Neural cell (in vitro differentiated cells): ENCODE data around the gene DNAJB8. TPM values are rescaled to one million over a fixed set of nuclear protein-coding genes. Genes with fewer than 3 reads are reported as not detected.

Experiments
- H2AFZ ChIP-seq: fragments of 200-600, 300-800 bp; sonication (generic), shearing (Covaris generic); 2 replicates; pipeline ENCODE4 v1.6.0; 2014; ENCODE audit warnings: low read depth, mild to moderate bottlenecking, antibody characterized with exemption, low read length, moderate library complexity
- H3F3A ChIP-seq: fragments of 200-600 bp; shearing (Covaris generic); 2 replicates; pipeline ENCODE4 v1.6.1; 2016; ENCODE audit warnings: mild to moderate bottlenecking, moderate library complexity, mixed read lengths, antibody characterized with exemption, low read length; ENCODE audit not compliant: insufficient read depth, poor library complexity, severe bottlenecking
- H3K27ac ChIP-seq: fragments of 200-600, 300-800 bp; sonication (generic), shearing (Covaris generic); 2 replicates; pipeline ENCODE4 v1.5.1; 2014; ENCODE audit warnings: mild to moderate bottlenecking, low read length, moderate library complexity
- H3K27me3 ChIP-seq: fragments of 300-800, 200-600 bp; sonication (generic), shearing (Covaris generic); 2 replicates; pipeline ENCODE4 v1.6.0; 2014; ENCODE audit warnings: mild to moderate bottlenecking, low read depth, low read length, moderate library complexity; ENCODE audit not compliant: insufficient read depth
- H3K36me3 ChIP-seq: fragments of 300-800, 200-600 bp; sonication (generic), shearing (Covaris generic); 2 replicates; pipeline ENCODE4 v1.5.1; 2014; ENCODE audit warnings: mild to moderate bottlenecking, antibody characterized with exemption, low read length, moderate library complexity; ENCODE audit not compliant: insufficient read depth
- H3K4me2 ChIP-seq: fragments of 300-800, 200-600 bp; sonication (generic), shearing (Covaris generic); 2 replicates; pipeline ENCODE4 v1.6.0; 2014; ENCODE audit warnings: mild to moderate bottlenecking, low read length
- H3K4me3 ChIP-seq: fragments of 300-800, 200-600 bp; sonication (generic), shearing (Covaris generic); 2 replicates; pipeline ENCODE4 v1.5.1; 2014; ENCODE audit warnings: mild to moderate bottlenecking, low read length, moderate library complexity
- H3K79me2 ChIP-seq: fragments of 200-600 bp; shearing (Covaris generic); replicated peaks from 2 replicates; pipeline ENCODE4 v1.6.0; 2014; ENCODE audit warnings: mild to moderate bottlenecking, low read length, moderate library complexity; ENCODE audit not compliant: insufficient read depth
- H3K9ac ChIP-seq: fragments of 300-800, 200-600 bp; sonication (generic), shearing (Covaris generic); 2 replicates; pipeline ENCODE4 v1.6.1; 2016; ENCODE audit warnings: mild to moderate bottlenecking, low read length, mixed read lengths
- H3K9me2 ChIP-seq: fragments of 200-600 bp; shearing (Covaris generic); 2 replicates; pipeline ENCODE4 v1.6.1; 2016; ENCODE audit warnings: mild to moderate bottlenecking, low read length, mixed read lengths; ENCODE audit not compliant: insufficient read depth
- H3K9me3 ChIP-seq: fragments of 200-600, 300-800 bp; sonication (generic), shearing (Covaris generic); 2 replicates; pipeline ENCODE4 v1.6.1; 2016; ENCODE audit warnings: mild to moderate bottlenecking, mixed run types, low read length, moderate library complexity, mixed read lengths
- H4K20me1 ChIP-seq: fragments of 200-600 bp; shearing (Covaris generic); 2 replicates; pipeline ENCODE4 v1.6.1; 2016; ENCODE audit warnings: mild to moderate bottlenecking, mixed run types; ENCODE audit not compliant: insufficient read depth
- CTCF ChIP-seq: fragments of 450-650 bp; IDR thresholded peaks from 2 replicates; pipeline ENCODE4 v1.5.1; 2014; ENCODE audit warnings: antibody characterized with exemption, mild to moderate bottlenecking, moderate library complexity; ENCODE audit not compliant: poor library complexity, severe bottlenecking
- EP300 ChIP-seq: fragments of 450-650 bp; conservative IDR thresholded peaks from 2 replicates; pipeline ENCODE4 v1.6.1; 2014; ENCODE audit warnings: antibody characterized with exemption, mild to moderate bottlenecking, moderate library complexity; ENCODE audit not compliant: poor library complexity, severe bottlenecking
- EZH2 ChIP-seq: fragments of 200-600, 300-800 bp; shearing (Covaris generic), sonication (generic); IDR thresholded peaks from 2 replicates; pipeline ENCODE4 v1.6.1; 2014; ENCODE audit warnings: antibody characterized with exemption, low read length, borderline replicate concordance, mild to moderate bottlenecking; ENCODE audit not compliant: insufficient read depth, poor library complexity, severe bottlenecking
- MXI1 ChIP-seq: fragments of 450-650 bp; conservative IDR thresholded peaks from 2 replicates; pipeline ENCODE4 v1.6.1; 2014; ENCODE audit warnings: antibody characterized with exemption, mild to moderate bottlenecking; ENCODE audit not compliant: poor library complexity, severe bottlenecking
- POLR2AphosphoS5 ChIP-seq: IDR thresholded peaks from 2 replicates; pipeline ENCODE4 v1.6.1; 2012
- RAD21 ChIP-seq: fragments of 450-650 bp; conservative IDR thresholded peaks from 2 replicates; pipeline ENCODE4 v1.6.1; 2014; ENCODE audit warnings: antibody characterized with exemption, mild to moderate bottlenecking, moderate library complexity
- REST ChIP-seq: IDR thresholded peaks from 2 replicates; pipeline ENCODE4 v1.6.1; 2012; ENCODE audit warnings: borderline replicate concordance
- SMC3 ChIP-seq: fragments of 450-650 bp; conservative IDR thresholded peaks from 2 replicates; pipeline ENCODE4 v1.6.1; 2014; ENCODE audit warnings: antibody characterized with exemption, mild to moderate bottlenecking, moderate library complexity; ENCODE audit not compliant: poor library complexity
- TAF1 ChIP-seq: IDR thresholded peaks from 2 replicates; pipeline ENCODE4 v1.6.1; 2012; ENCODE audit warnings: low read depth
- polyA plus RNA-seq: library from polyadenylated mRNA; depleted of rRNA; stranded (reverse); fragments of >200 nt; gene quantifications from 2 replicates; pipeline ENCODE4 v1.2.3, GENCODE V29; 2014

DNAJB8 gene
- polyA plus RNA-seq, 1 donor from 2014 or later = not detected

GRCh38 chr3:128421439-128421836 is 45.3 kb downstream of the DNAJB8 start:
- Histone ChIP-seq H2AFZ (no peak overlapping the region), H3F3A (no peaks in the 10 kb centered on the region), H3K4me2 (no peak overlapping the region), H3K79me2 (no peaks in the 10 kb centered on the region), H3K27me3 (peaks cover 4% of the 10 kb centered on the region), H4K20me1 (no peaks in the 10 kb centered on the region), H3K9me3 (no peaks in the 10 kb centered on the region), H3K9me2 (no peaks in the 10 kb centered on the region), H3K9ac (no peak overlapping the region), H3K4me3 (no peak overlapping the region), H3K27ac (no peak overlapping the region), H3K36me3 (no peaks in the 10 kb centered on the region)
- TF ChIP-seq CTCF (no peak), TAF1 (no peak), POLR2AphosphoS5 (no peak), MXI1 (no peak), RAD21 (no peak), EZH2 (no peak), EP300 (no peak)

- no peaks in the 10 kb centered on the region for H3K9me3 ChIP-seq
- no peak overlapping the region for H3K4me3 ChIP-seq
- no peaks in the 10 kb centered on the region for H3K9me2 ChIP-seq
- no peaks in the 10 kb centered on the region for H3K79me2 ChIP-seq
- H2AFZ ChIP-seq = no peak overlapping the region
- no peak for TF ChIP-seq EP300
- TF ChIP-seq EZH2 = no peak
- TF ChIP-seq SMC3 = no peak
- TF ChIP-seq RAD21 = no peak
- no peak for TF ChIP-seq TAF1
- no peak for TF ChIP-seq MXI1
- TF ChIP-seq REST = no peak
- TF ChIP-seq POLR2AphosphoS5 = no peak
- TF ChIP-seq CTCF = no peak
- no peaks in the 10 kb centered on the region for H3K36me3 ChIP-seq
- no peak overlapping the region for H3K4me2 ChIP-seq
- H3K27ac ChIP-seq = no peak overlapping the region
- peaks cover 1% of the 10 kb centered on the region for H3K27me3 ChIP-seq
- H4K20me1 ChIP-seq = no peaks in the 10 kb centered on the region
- H3K9ac ChIP-seq = no peak overlapping the region
- no peaks in the 10 kb centered on the region for H3F3A ChIP-seq
These were observed 45.8 kb downstream of the DNAJB8 start for GRCh38 chr3:128420720-128421438.
